Measurements from ENCODE around the gene BRINP2. TPM values are rescaled to one million over a fixed set of nuclear protein-coding genes. Genes with fewer than 3 reads are reported as not detected.

The BRINP2 gene
- total and polyA plus RNA-seq, 2 of the 8 experiments (the other 6 are each of a cell fraction or from before 2014, with no cell fraction given): 0.39 to 0.42 TPM

GRCh38 chr1:177173976-177174375, 3.2 kb downstream of the BRINP2 start:
- Histone ChIP-seq H3K23me2 (ENCODE audit: low read depth, low read length) (peaks cover 6% of the 10 kb centered on the region), H2BK12ac (ENCODE audit: low read depth, low read length) (no peak overlapping the region), H2BK5ac (ENCODE audit: low read depth, low read length) (no peak overlapping the region), H3K4ac (replicated peaks; ENCODE audit: insufficient read length, low read depth, low read length) (no peak overlapping the region), H3K79me1 (ENCODE audit: low read depth, low read length) (no peaks in the 10 kb centered on the region), H2AFZ (ENCODE audit: low read length) (no peak overlapping the region), H3K36me3 (ENCODE audit: control insufficient read depth in 2 of 4, insufficient read depth in 4 of 4, low read length in 3 of 4) (no peaks in the 10 kb centered on the region), H3K4me2 (ENCODE audit: insufficient read depth in 1 of 2, low read depth in 2 of 2, low read length in 2 of 2) (no peak overlapping the region), H3K18ac (ENCODE audit: extremely low read depth, low read length) (no peak overlapping the region), H2BK15ac (ENCODE audit: low read length) (no peak overlapping the region), H2BK20ac (ENCODE audit: low read length) (no peak overlapping the region), H4K5ac (ENCODE audit: insufficient read length, low read depth, low read length) (no peak overlapping the region), H3K9me3 (ENCODE audit: insufficient read depth in 2 of 2, low read depth in 1 of 2, low read length in 1 of 2) (no peaks in the 10 kb centered on the region), H4K91ac (replicated peaks; ENCODE audit: insufficient read length, low read length) (no peak overlapping the region), H2BK120ac (replicated peaks; ENCODE audit: low read depth, low read length) (no peak overlapping the region), H2AK5ac (ENCODE audit: low read depth, low read length) (no peak overlapping the region), H3K4me1 (replicated peaks in 1 of 4; ENCODE audit: control insufficient read depth in 3 of 4, insufficient read depth in 4 of 4, low read length in 3 of 4) (peaks cover 0 to 4% (median 2%) of the 10 kb centered on the region in 4 experiments; a peak in 5 of 7 replicates), H3K23ac (ENCODE audit: insufficient read length) (no peak overlapping the region), H3K14ac (ENCODE audit: insufficient read length) (no peak overlapping the region), H3K9ac (replicated peaks in 1 of 4; ENCODE audit: extremely low read depth in 1 of 4, low read depth in 3 of 4, low read length in 3 of 4) (no peak overlapping the region), H3K79me2 (ENCODE audit: control insufficient read depth in 1 of 2, insufficient read depth in 2 of 2, low read length in 2 of 2) (no peaks in the 10 kb centered on the region), H3K27me3 (replicated peaks in 1 of 4; ENCODE audit: control insufficient read depth in 3 of 4, extremely low read depth in 1 of 4, insufficient read depth in 3 of 4, low read length in 3 of 4) (peaks cover 22 to 45% (median 41%) of the 10 kb centered on the region in 4 experiments), H3K27ac (ENCODE audit: low read depth, low read length) (no peak overlapping the region), H4K8ac (ENCODE audit: extremely low read depth, insufficient read depth, low read length) (no peak overlapping the region), H4K20me1 (replicated peaks in 1 of 2; ENCODE audit: control insufficient read depth in 1 of 2, insufficient read depth in 2 of 2, low read length in 2 of 2) (peaks cover 0 to 5% of the 10 kb centered on the region in 2 experiments), H3K56ac (replicated peaks; ENCODE audit: insufficient read length, low read depth, low read length) (no peak overlapping the region), H3K4me3 (ENCODE audit: extremely low read depth in 1 of 4, insufficient read depth in 2 of 4, low read depth in 3 of 4, low read length in 4 of 4) (no peak overlapping the region)
- no peak for DNase-seq (ENCODE audit: low read depth in 1 of 2, low spot score in 2 of 2)
- CTCF ChIA-PET (ENCODE audit: partially characterized antibody): interaction anchor here (1.1 to 3.6 kb wide), 2 partner anchors 7 to 276 kb away, joined by 6 to 32 read pairs; no protein-coding TSS in a partner anchor
- WGBS, 2 experiments (ENCODE audit: extremely low coverage in 1 of 2, insufficient coverage in 1 of 2, insufficient read length in 1 of 2, insufficient replicate concordance in 2 of 2, low coverage in 1 of 2, low lambda C conversion rate in 2 of 2, missing lambda C conversion rate in 1 of 2): 82% methylated on average over 2 of the region's 2 CpGs; no CpG with 5 or more reads in 1 of the 2 experiments
- POLR2A ChIA-PET (ENCODE audit: partially characterized antibody): no interaction called here
- no peak for FAIRE-seq
- TF ChIP-seq JUND (IDR thresholded peaks at IDR 0.05; ENCODE audit: low read length) (no peak), MAX (IDR thresholded peaks at IDR 0.05) (no peak)

All from H1 (cell line).